Suprapubic skin (tissue), 4 donors: ENCODE measurements around the gene ERCC4.

Experiments
- CTCF ChIP-seq, 2 donors: fragments of 200-600 bp in 1 of 2; fragments of 450-650 bp in 1 of 2; sonication (generic) in 1 of 2; IDR thresholded peaks; one replicate each; pipeline ENCODE4 v1.5.1; 2016 to 2019; ENCODE audit warnings: antibody characterized with exemption in 2 of 2, mild to moderate bottlenecking in 1 of 2, moderate library complexity in 1 of 2
- EP300 ChIP-seq: sonication (generic); formaldehyde crosslinking; IDR thresholded peaks from one replicate; pipeline ENCODE4 v1.6.1; 2017; ENCODE audit warnings: antibody characterized with exemption
- POLR2A ChIP-seq, 2 donors: fragments of 450-650 bp; IDR thresholded peaks; one replicate each; pipeline ENCODE4 v1.6.1; 2017; ENCODE audit warnings: antibody characterized with exemption in 2 of 2, mild to moderate bottlenecking in 2 of 2, moderate library complexity in 2 of 2
- POLR2AphosphoS5 ChIP-seq, 3 donors: sonication (generic); formaldehyde crosslinking; IDR thresholded peaks; one replicate each; pipeline ENCODE4 v1.6.1; 2017; ENCODE audit warnings: antibody characterized with exemption in 3 of 3

- TF ChIP-seq CTCF (IDR thresholded peaks at IDR 0.05), result no peak
- no peak for TF ChIP-seq POLR2A (IDR thresholded peaks at IDR 0.05)
- no peak for TF ChIP-seq POLR2AphosphoS5 (IDR thresholded peaks at IDR 0.05)
- no peak for TF ChIP-seq EP300
These were observed 36.8 kb downstream of the ERCC4 start for GRCh38 chr16:13956635-13957196.
